Measurements from ENCODE around the gene IRF1. TPM values are rescaled to one million over a fixed set of nuclear protein-coding genes. Genes with fewer than 3 reads are reported as not detected.
A peak's percentile ranks its signal among the peaks of the same experiment; 100 is the strongest.

IRF1 gene
- total RNA-seq, 4 donors from 2014 or later: 40.8 to 86.9 (median 65.5) TPM

- in situ Hi-C loops (cut with MboI; ENCODE audit: low pct_ligation_motif_present in 1 of 4, low pct_unique_long_range_greater_than_20kb in 1 of 4, low sequenced_read_pairs in 3 of 4): loop anchor here in 2 of 4 donors (10.0 kb wide), 1 partner anchor 81 kb away; no protein-coding TSS in a partner anchor
- peak; percentile 83 for DNase-seq
- WGBS, 2 donors (ENCODE audit: low coverage in 1 of 2): 0% methylated on average over 18 of the region's 30 CpGs; no CpG with 5 or more reads in 1 of the 2 donors
- H3K27me3 ChIP-seq: no peaks in the 10 kb centered on the region
- TF ChIP-seq CTCF (IDR thresholded peaks at IDR 0.05) (no peak), EP300 (IDR thresholded peaks at IDR 0.05; ENCODE audit: low read depth) (peak; percentile 60), POLR2AphosphoS5 (IDR thresholded peaks at IDR 0.05) (peak; percentile 46 to 58 (median 50)), POLR2A (IDR thresholded peaks at IDR 0.05) (peak; percentile 67)
- peaks cover 37 to 61% (median 47%) of the 10 kb centered on the region in 4 donors for H3K4me1 ChIP-seq
- H3K4me3 ChIP-seq: peak overlapping the region; percentile 46 to 68 (median 56)
- peak overlapping the region; percentile 95 to 99 (median 98) for H3K27ac ChIP-seq
- H3K36me3 ChIP-seq: no peaks in the 10 kb centered on the region
- H3K9me3 ChIP-seq: no peaks in the 10 kb centered on the region
- intact Hi-C loops (cut with DNase I; ENCODE audit: low total_unique reads): no loop called here
Measured at GRCh38 chr5:132495667-132496190, 5.2 kb upstream of the IRF1 start.

- Histone ChIP-seq H3K4me1 (peaks cover 34 to 52% (median 44%) of the 10 kb centered on the region in 4 donors), H3K36me3 (no peaks in the 10 kb centered on the region), H3K27ac (peak overlapping the region; percentile 95 to 99 (median 98)), H3K27me3 (no peaks in the 10 kb centered on the region), H3K4me3 (no peak overlapping the region), H3K9me3 (no peaks in the 10 kb centered on the region)
- in situ Hi-C loops (cut with MboI; ENCODE audit: low pct_ligation_motif_present in 1 of 4, low pct_unique_long_range_greater_than_20kb in 1 of 4, low sequenced_read_pairs in 3 of 4) (loop anchor here in 3 of 4 donors (5.0 to 10.0 kb wide), 2 partner anchors 77 to 79 kb away; no protein-coding TSS in a partner anchor), intact Hi-C loops (cut with DNase I; ENCODE audit: low total_unique reads) (loop anchor here (5.0 kb wide), 1 partner anchor 77 kb away; no protein-coding TSS in a partner anchor)
- no peak for DNase-seq
- WGBS, 2 donors (ENCODE audit: low coverage in 1 of 2): 95 to 96% methylated on average over 2 of the region's 2 CpGs
- TF ChIP-seq POLR2A (IDR thresholded peaks at IDR 0.05) (no peak), EP300 (IDR thresholded peaks at IDR 0.05; ENCODE audit: low read depth) (no peak), POLR2AphosphoS5 (IDR thresholded peaks at IDR 0.05) (no peak), CTCF (IDR thresholded peaks at IDR 0.05) (no peak)
Measured at GRCh38 chr5:132493821-132494220, 3.2 kb upstream of the IRF1 start.

- Histone ChIP-seq H3K27me3 (no peaks in the 10 kb centered on the region), H3K36me3 (no peaks in the 10 kb centered on the region), H3K27ac (peak overlapping the region in 2 of 4 donors; percentile 6 to 98), H3K4me3 (no peak overlapping the region), H3K4me1 (peaks cover 40 to 55% (median 47%) of the 10 kb centered on the region in 4 donors), H3K9me3 (no peaks in the 10 kb centered on the region)
- TF ChIP-seq POLR2A (IDR thresholded peaks at IDR 0.05) (no peak), EP300 (IDR thresholded peaks at IDR 0.05; ENCODE audit: low read depth) (no peak), CTCF (IDR thresholded peaks at IDR 0.05) (no peak), POLR2AphosphoS5 (IDR thresholded peaks at IDR 0.05) (no peak)
- peak; percentile 6 for DNase-seq
- 50 to 97% methylated on average over 2 to 4 of the region's 4 CpGs for WGBS, 2 donors (ENCODE audit: low coverage in 1 of 2)
- intact Hi-C loops (cut with DNase I; ENCODE audit: low total_unique reads) (loop anchor here (5.0 kb wide), 1 partner anchor 76 kb away; no protein-coding TSS in a partner anchor), in situ Hi-C loops (cut with MboI; ENCODE audit: low pct_ligation_motif_present in 1 of 4, low pct_unique_long_range_greater_than_20kb in 1 of 4, low sequenced_read_pairs in 3 of 4) (loop anchor here in 3 of 4 donors (5.0 to 10.0 kb wide), 2 partner anchors 76 to 78 kb away; no protein-coding TSS in a partner anchor)
Measured at GRCh38 chr5:132493241-132493640, 2.7 kb upstream of the IRF1 start.

- Histone ChIP-seq H3K4me1 (peaks cover 38 to 55% (median 47%) of the 10 kb centered on the region in 4 donors), H3K36me3 (peaks cover 0 to under 1% (median 0%) of the 10 kb centered on the region in 4 donors), H3K9me3 (no peaks in the 10 kb centered on the region), H3K27me3 (no peaks in the 10 kb centered on the region), H3K27ac (peak overlapping the region in 3 of 4 donors; percentile 98 to 100 (median 99)), H3K4me3 (no peak overlapping the region)
- 72 to 87% methylated on average over 3 of the region's 3 CpGs for WGBS, 2 donors (ENCODE audit: low coverage in 1 of 2)
- no peak for TF ChIP-seq CTCF (IDR thresholded peaks at IDR 0.05)
- TF ChIP-seq POLR2AphosphoS5 (IDR thresholded peaks at IDR 0.05): no peak
- TF ChIP-seq POLR2A (IDR thresholded peaks at IDR 0.05): no peak
- TF ChIP-seq EP300 (IDR thresholded peaks at IDR 0.05; ENCODE audit: low read depth): no peak
- peak; percentile 5 for DNase-seq
- intact Hi-C loops (cut with DNase I; ENCODE audit: low total_unique reads) (loop anchor here (5.0 kb wide), 1 partner anchor 75 kb away; no protein-coding TSS in a partner anchor), in situ Hi-C loops (cut with MboI; ENCODE audit: low pct_ligation_motif_present in 1 of 4, low pct_unique_long_range_greater_than_20kb in 1 of 4, low sequenced_read_pairs in 3 of 4) (loop anchor here in 3 of 4 donors (5.0 to 10.0 kb wide), 2 partner anchors 75 to 78 kb away; no protein-coding TSS in a partner anchor)
Measured at GRCh38 chr5:132492386-132493125, 2.0 kb upstream of the IRF1 start.

All from transverse colon (tissue), 4 donors.